Measurements from ENCODE around the gene ANKS3. TPM values are rescaled to one million over a fixed set of nuclear protein-coding genes. Genes with fewer than 3 reads are reported as not detected.

ANKS3 gene
- 76.7 and 79.0 TPM in 2 replicates for total RNA-seq (2013; cell fraction: nucleolus; rRNA removed)
- total RNA-seq (2014; rRNA removed) (11.2 and 14.2 TPM in 2 replicates), total RNA-seq (2014; rRNA removed; fragmentation: Illumina TruSeq; extraction: Trizol) (6.7 and 8.2 TPM in 2 replicates), total RNA-seq (2021) (12.9 and 13.4 TPM in 2 replicates), polyA plus RNA-seq (2011; rRNA removed) (7.0 and 9.1 TPM in 2 replicates), polyA plus RNA-seq (2014; fragmentation: Illumina TruSeq; extraction: Trizol) (4.3 and 5.0 TPM in 2 replicates), polyA plus RNA-seq (2014; fragmentation: Nextera tagmentation; extraction: Ambion mirVana) (under 1 TPM; 0.29 to 0.52 TPM), polyA plus RNA-seq (2014; rRNA removed) (12.2 and 15.4 TPM in 2 replicates), polyA plus RNA-seq (2016; fragmentation: Nextera tagmentation; extraction: Ambion mirVana) (1 to 10 TPM; 7.7 to 8.8 TPM), polyA minus RNA-seq (2011; rRNA and poly(A)+ RNA removed) (16.3 and 18.0 TPM in 2 replicates), Bru-seq, nascent RNA (percentile 57 among the genes with signal in this experiment), BruChase-seq, experiment 1, labeled RNA remaining after a 6-hour chase (percentile 70 among the genes with signal in this experiment), BruChase-seq, experiment 2, labeled RNA remaining after a 2-hour chase (percentile 67 among the genes with signal in this experiment)
- 3.7 TPM for polyA plus RNA-seq (2011; ENCODE audit: low read depth)
- 5.9 and 10.5 TPM in 2 replicates for polyA plus RNA-seq (2011; cell fraction: cytosol; rRNA removed)
- polyA plus RNA-seq (2011; cell fraction: nucleus; rRNA removed): 41.4 and 52.5 TPM in 2 replicates
- polyA plus RNA-seq (2012): 7.3 and 7.7 TPM in 2 replicates
- polyA minus RNA-seq (2011; cell fraction: cytosol; rRNA and poly(A)+ RNA removed): 4.5 and 9.0 TPM in 2 replicates
- 10.6 and 23.4 TPM in 2 replicates for polyA minus RNA-seq (2011; cell fraction: nucleus; rRNA and poly(A)+ RNA removed)
- long read RNA-seq, experiment 1, partial matches to known transcripts: 1 of 5 reads
- long read RNA-seq, experiment 1, other reads (novel, unspliced or antisense): 4 of 5 reads
- long read RNA-seq, experiment 2, partial matches to known transcripts: 2 of 2 reads
- long read RNA-seq, experiment 2, other reads (novel, unspliced or antisense): 0 of 2 reads

DNA sequence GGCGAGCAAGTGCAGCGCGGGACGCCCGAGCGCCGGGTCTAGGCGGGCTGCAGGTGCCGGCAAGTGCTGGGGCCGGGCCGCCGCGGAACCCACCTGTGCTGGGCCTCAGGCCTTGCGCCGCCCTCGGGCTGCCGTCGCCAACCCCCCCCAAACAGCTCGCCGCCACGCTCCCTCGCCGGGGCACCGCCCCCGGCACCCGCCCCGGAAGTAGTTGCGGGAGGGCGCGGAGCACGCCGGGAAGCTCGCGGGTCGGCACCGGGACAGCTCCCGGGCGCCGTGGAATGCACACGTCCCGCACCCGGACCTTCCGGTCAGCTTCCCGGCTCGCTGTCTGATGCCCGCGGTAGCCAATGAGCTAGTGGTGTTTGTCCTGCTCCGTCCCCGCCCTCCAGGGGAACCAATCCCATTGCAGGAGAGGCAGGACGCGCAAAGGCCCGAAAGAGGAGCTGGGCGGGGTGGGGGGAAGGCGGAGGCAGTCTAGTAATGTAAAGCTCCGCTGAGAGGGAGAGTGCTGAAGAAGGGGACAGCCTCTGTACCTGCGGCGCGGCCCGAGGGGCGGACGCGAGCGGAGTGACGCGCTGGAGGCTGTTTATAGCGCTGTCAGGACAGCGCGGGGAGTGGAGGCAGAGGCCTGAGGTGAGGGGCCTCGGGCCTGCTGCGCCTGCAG is at the start of gene ANKS3, which contains the start of gene DNAAF8:
Gene ANKS3, minus strand, starts transcription at position 209 of the 667 bp plus-strand sequence. CDS start 4,122 bp downstream, outside the sequence.
Gene DNAAF8, plus strand, starts transcription at position 475 of the 667 bp plus-strand sequence. CDS start 1,978 bp downstream, outside the sequence.
- DNase-seq (ENCODE audit: low read depth, low spot score) (peak; percentile 59), ATAC-seq (peak; percentile 92), FAIRE-seq (peak; percentile 65)
- peak within 1 kb of the TSS; percentile 73 for H3K27ac ChIP-seq (ENCODE audit: control insufficient read depth, insufficient read depth)
- 1% methylated on average over 65 of the region's 70 CpGs for WGBS (ENCODE audit: insufficient coverage, insufficient replicate concordance, low lambda C conversion rate, missing lambda C conversion rate)
- no TSS peak for BruUV-seq (replicated peaks)
- H3K36me3 ChIP-seq (ENCODE audit: control insufficient read depth in 2 of 2, insufficient read depth in 2 of 2, low read length in 1 of 2): no peaks in the 10 kb centered on the region; a peak in 1 of 4 replicates
- ChIA-PET SMC1A (ENCODE audit: uncharacterized antibody, unreplicated experiment) (interaction anchor here (0.8 to 2.3 kb wide), 10 partner anchors 13 to 117 kb away, joined by 3 to 15 read pairs (median 4); partner anchors contain the start of genes MGRN1, ROGDI and ZNF500), RAD21 (ENCODE audit: unreplicated experiment) (interaction anchor here (0.7 to 2.7 kb wide), 12 partner anchors 13 to 185 kb away, joined by 3 to 18 read pairs (median 6); partner anchors contain the start of genes GLYR1, MGRN1, NUDT16L1 and ROGDI), POLR2A (interaction anchor here (0.6 to 2.0 kb wide), 13 partner anchors 13 to 118 kb away, joined by 3 to 15 read pairs (median 4); partner anchors contain the start of genes MGRN1, NUDT16L1 and ROGDI), CTCF (interaction anchor here (0.6 to 2.7 kb wide), 15 partner anchors 9 to 478 kb away, joined by 3 to 11 read pairs (median 3); partner anchors contain the start of gene ROGDI)
- H3K9me3 ChIP-seq (replicated peaks; ENCODE audit: control insufficient read depth, insufficient read depth, low read length): no peaks in the 10 kb centered on the region
- H4K20me1 ChIP-seq (ENCODE audit: control insufficient read depth, insufficient read depth): no peaks in the 10 kb centered on the region
- intact Hi-C loops (cut with micrococcal nuclease; ENCODE audit: unreplicated experiment): loop anchor here (2.0 kb wide), 2 partner anchors 35 to 69 kb away; partner anchors contain the start of gene ROGDI
- peak within 1 kb of the TSS; percentile 87 for H3K4me3 ChIP-seq
- H3K4me2 ChIP-seq (ENCODE audit: control insufficient read depth, insufficient read depth): peak within 1 kb of the TSS; percentile 100
- H3K27me3 ChIP-seq (replicated peaks in 1 of 2; ENCODE audit: control insufficient read depth in 2 of 2, insufficient read depth in 2 of 2, low read length in 1 of 2): no peaks in the 10 kb centered on the region
- H3K9ac ChIP-seq (ENCODE audit: control insufficient read depth, insufficient read depth, low read length): peak within 1 kb of the TSS; percentile 92
- in situ Hi-C loops (cut with MboI): no loop called here
- H2AFZ ChIP-seq (ENCODE audit: control insufficient read depth, low read depth, low read length): peak within 1 kb of the TSS; percentile 99
- peaks cover 2% of the 10 kb centered on the region; the same call in 1 of the 2 replicates for H3K4me1 ChIP-seq (ENCODE audit: control insufficient read depth, insufficient read depth, low read length)
- H3K79me2 ChIP-seq (ENCODE audit: control insufficient read depth, insufficient read depth, low read length): peaks cover 13% of the 10 kb centered on the region
- TF ChIP-seq HDAC2 (IDR thresholded peaks at IDR 0.05): no peak
- TF ChIP-seq, protein P1, sequence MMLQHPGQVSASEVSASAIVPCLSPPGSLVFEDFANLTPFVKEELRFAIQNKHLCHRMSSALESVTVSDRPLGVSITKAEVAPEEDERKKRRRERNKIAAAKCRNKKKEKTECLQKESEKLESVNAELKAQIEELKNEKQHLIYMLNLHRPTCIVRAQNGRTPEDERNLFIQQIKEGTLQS (IDR thresholded peaks at IDR 0.05; ENCODE audit: borderline replicate concordance, extremely low read depth, low read depth, low read length): no peak
- TF ChIP-seq ZZZ3 (IDR thresholded peaks at IDR 0.05; ENCODE audit: control insufficient read depth, insufficient read length, low read depth): no peak
- TF ChIP-seq POLR2AphosphoS5 (IDR thresholded peaks at IDR 0.05; ENCODE audit: low read length): peak; percentile 55; the same call in 1 of the 2 replicates
- no peak for TF ChIP-seq EGR1 (IDR thresholded peaks at IDR 0.05; ENCODE audit: borderline replicate concordance in 1 of 2, low read depth in 2 of 2, low read length in 2 of 2)
- peak; percentile 93 for TF ChIP-seq ZNF687 (IDR thresholded peaks at IDR 0.05)
- TF ChIP-seq RCOR1 (conservative IDR thresholded peaks at IDR 0.05; ENCODE audit: low read depth, low read length): no peak
- TF ChIP-seq, protein P2, sequence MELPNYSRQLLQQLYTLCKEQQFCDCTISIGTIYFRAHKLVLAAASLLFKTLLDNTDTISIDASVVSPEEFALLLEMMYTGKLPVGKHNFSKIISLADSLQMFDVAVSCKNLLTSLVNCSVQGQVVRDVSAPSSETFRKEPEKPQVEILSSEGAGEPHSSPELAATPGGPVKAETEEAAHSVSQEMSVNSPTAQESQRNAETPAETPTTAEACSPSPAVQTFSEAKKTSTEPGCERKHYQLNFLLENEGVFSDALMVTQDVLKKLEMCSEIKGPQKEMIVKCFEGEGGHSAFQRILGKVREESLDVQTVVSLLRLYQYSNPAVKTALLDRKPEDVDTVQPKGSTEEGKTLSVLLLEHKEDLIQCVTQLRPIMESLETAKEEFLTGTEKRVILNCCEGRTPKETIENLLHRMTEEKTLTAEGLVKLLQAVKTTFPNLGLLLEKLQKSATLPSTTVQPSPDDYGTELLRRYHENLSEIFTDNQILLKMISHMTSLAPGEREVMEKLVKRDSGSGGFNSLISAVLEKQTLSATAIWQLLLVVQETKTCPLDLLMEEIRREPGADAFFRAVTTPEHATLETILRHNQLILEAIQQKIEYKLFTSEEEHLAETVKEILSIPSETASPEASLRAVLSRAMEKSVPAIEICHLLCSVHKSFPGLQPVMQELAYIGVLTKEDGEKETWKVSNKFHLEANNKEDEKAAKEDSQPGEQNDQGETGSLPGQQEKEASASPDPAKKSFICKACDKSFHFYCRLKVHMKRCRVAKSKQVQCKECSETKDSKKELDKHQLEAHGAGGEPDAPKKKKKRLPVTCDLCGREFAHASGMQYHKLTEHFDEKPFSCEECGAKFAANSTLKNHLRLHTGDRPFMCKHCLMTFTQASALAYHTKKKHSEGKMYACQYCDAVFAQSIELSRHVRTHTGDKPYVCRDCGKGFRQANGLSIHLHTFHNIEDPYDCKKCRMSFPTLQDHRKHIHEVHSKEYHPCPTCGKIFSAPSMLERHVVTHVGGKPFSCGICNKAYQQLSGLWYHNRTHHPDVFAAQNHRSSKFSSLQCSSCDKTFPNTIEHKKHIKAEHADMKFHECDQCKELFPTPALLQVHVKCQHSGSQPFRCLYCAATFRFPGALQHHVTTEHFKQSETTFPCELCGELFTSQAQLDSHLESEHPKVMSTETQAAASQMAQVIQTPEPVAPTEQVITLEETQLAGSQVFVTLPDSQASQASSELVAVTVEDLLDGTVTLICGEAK (IDR thresholded peaks at IDR 0.05; ENCODE audit: borderline replicate concordance): peak; percentile 85
- TF ChIP-seq RELA (IDR thresholded peaks at IDR 0.05; ENCODE audit: borderline replicate concordance, partially characterized antibody): no peak
